Activated T-helper 2 cell treated with anti-CD3 and anti-CD28 coated beads, Interferon-gamma antibody, Interleukin-2, Interleukin-4, amounts not matched to agents 10 μg/mL and 5 μg/mL and 100 μg/mL, durations not matched to agents 14 hours and 24 hours and 36 hours (primary cell): ENCODE data around the gene SPATA6L. TPM values are rescaled to one million over a fixed set of nuclear protein-coding genes. Genes with fewer than 3 reads are reported as not detected.
"Not testable (repeated sequence)": the region's sequence is repeated elsewhere in the genome, so short reads cannot be mapped to it uniquely, and the experiment has no call there.

Experiments
- DNase-seq: peaks from one replicate; pipeline ENCODE4 v3.0.0; 2021; ENCODE audit warnings: low spot score
- H3K27ac Mint-ChIP-seq: one replicate; pipeline ENCODE4 v1.8.0; 2021; ENCODE audit warnings: mixed read lengths
- H3K27me3 Mint-ChIP-seq: one replicate; pipeline ENCODE4 v1.8.0; 2021; ENCODE audit warnings: low read depth, mixed read lengths
- H3K36me3 Mint-ChIP-seq: one replicate; pipeline ENCODE4 v1.8.0; 2021; ENCODE audit warnings: low read depth, mixed read lengths
- H3K4me1 Mint-ChIP-seq: one replicate; pipeline ENCODE4 v1.8.0; 2021; ENCODE audit warnings: low read depth, mixed read lengths
- H3K4me3 Mint-ChIP-seq: one replicate; pipeline ENCODE4 v1.8.0; 2021; ENCODE audit warnings: low read depth, mild to moderate bottlenecking, moderate library complexity, mixed read lengths
- H3K9me3 Mint-ChIP-seq: one replicate; pipeline ENCODE4 v1.8.0; 2021; ENCODE audit warnings: mixed read lengths
- intact Hi-C: fragments of 100-400 bp; cut with micrococcal nuclease; formaldehyde crosslinking; loops from one replicate; pipeline ENCODE4 v1.15.1; 2023
- total RNA-seq: library from RNA; stranded (reverse); gene quantifications from 2 replicates; pipeline ENCODE4 v1.2.3, GENCODE V29; 2022

Gene SPATA6L
- total RNA-seq, 1 donor from 2014 or later: 0.68 TPM

DNA sequence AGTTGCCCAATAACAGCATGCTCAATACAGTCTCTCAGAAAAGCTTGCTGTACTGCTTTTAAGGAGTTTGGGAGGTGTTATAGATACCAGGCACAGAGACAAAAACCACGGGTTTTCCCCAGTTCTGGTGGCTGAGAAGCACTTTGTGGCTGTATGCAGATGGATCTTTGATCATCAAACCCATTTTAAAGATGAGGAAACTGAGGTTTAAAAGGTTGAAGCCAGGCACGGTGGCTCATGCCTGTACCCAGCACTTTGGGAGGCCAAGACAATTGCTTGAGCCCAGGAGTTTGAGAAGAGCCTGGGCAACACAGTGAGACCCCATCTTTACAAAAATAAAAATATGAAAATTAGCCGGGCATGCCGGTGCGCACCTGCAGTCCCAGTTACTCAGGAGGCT, 50.5 kb downstream of the SPATA6L start:
- intact Hi-C loops: no loop called here
- peaks cover 5% of the 10 kb centered on the region for H3K27me3 Mint-ChIP-seq
- H3K4me3 Mint-ChIP-seq: no peak overlapping the region
- no peaks in the 10 kb centered on the region for H3K9me3 Mint-ChIP-seq
- H3K27ac Mint-ChIP-seq: no peak overlapping the region
- H3K36me3 Mint-ChIP-seq: no peaks in the 10 kb centered on the region
- H3K4me1 Mint-ChIP-seq: peaks cover 21% of the 10 kb centered on the region
- no peak for DNase-seq

DNA sequence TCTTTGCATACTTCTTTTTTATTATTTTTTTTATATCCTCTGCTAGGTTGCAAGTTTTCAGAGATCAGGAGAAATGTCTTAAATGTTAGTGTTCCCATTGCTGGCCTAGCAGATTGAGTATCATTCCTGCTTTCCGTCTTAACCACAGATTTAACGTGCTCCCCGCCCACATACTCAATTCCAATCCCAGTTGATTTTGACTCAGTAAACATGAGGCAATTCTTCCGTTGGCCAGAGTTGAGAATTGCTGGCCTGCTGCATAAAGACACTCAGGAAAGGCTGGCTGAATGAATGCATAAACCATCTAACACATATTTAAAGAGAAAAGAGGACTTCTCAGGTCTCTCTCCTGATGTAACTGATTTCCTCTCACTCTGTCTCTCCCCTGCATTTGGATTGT, 51.0 kb downstream of the SPATA6L start:
- Mint-ChIP-seq H3K36me3 (no peaks in the 10 kb centered on the region), H3K27me3 (peaks cover 5% of the 10 kb centered on the region), H3K27ac (no peak overlapping the region), H3K4me3 (no peak overlapping the region), H3K4me1 (peaks cover 16% of the 10 kb centered on the region), H3K9me3 (no peaks in the 10 kb centered on the region)
- no peak for DNase-seq
- intact Hi-C loops: no loop called here

DNA sequence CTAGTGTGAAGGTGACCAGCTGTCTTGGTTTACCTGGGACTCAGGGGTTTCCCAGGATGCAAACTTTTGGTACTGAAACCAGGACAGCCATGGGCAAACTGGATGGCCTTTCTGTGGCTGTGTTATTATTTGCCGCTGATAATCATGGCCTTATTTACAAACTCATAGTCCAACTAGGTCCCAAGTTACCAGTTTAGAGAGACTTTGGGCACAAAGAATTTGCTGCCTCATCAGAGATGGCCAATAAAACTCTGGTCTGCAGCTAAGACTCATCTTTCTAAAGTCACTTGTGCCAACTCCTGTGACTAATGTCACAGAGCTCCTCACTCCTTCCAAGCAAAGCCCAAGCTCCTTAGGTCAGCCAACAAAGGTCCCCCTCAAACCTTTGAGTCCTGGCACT, 51.7 kb downstream of the SPATA6L start:
- DNase-seq: no peak
- Mint-ChIP-seq H3K9me3 (no peaks in the 10 kb centered on the region), H3K4me1 (peaks cover 9% of the 10 kb centered on the region), H3K36me3 (no peaks in the 10 kb centered on the region), H3K27ac (no peak overlapping the region), H3K27me3 (peaks cover 5% of the 10 kb centered on the region), H3K4me3 (no peak overlapping the region)
- intact Hi-C loops: no loop called here

GRCh38 chr9:4606033-4606432, 60.2 kb downstream of the SPATA6L start:
- intact Hi-C loops: loop anchor here (10.0 kb wide), 1 partner anchor 149 kb away; no protein-coding TSS in a partner anchor
- H3K27me3 Mint-ChIP-seq, H3K36me3 Mint-ChIP-seq, H3K27ac Mint-ChIP-seq, H3K9me3 Mint-ChIP-seq, H3K4me3 Mint-ChIP-seq, H3K4me1 Mint-ChIP-seq: not testable (repeated sequence)
- DNase-seq: peak; percentile 16

DNA sequence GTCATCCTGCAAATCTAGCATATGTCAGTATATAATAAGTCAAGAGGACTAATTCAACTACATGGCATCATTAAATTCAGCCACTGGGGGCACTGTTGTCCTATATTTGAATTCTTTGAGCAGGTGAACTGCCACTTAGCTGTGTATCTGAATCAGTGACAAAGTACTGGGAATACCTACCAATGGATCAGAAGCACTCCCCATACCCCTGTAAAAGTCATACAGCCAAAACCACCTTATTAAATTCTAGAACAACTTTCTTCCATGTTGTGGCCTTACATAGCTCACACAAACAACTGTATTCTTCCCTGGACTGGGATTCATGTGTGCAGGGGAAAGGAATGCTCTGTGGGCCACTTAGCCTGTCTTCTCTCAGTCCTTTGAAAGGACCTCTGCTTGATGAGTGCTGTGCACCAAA, 61.6 kb downstream of the SPATA6L start:
- Mint-ChIP-seq H3K4me1 (peaks cover 9% of the 10 kb centered on the region), H3K27me3 (no peaks in the 10 kb centered on the region), H3K36me3 (no peaks in the 10 kb centered on the region), H3K4me3 (no peak overlapping the region), H3K27ac (no peak overlapping the region), H3K9me3 (no peaks in the 10 kb centered on the region)
- peak; percentile 42 for DNase-seq
- intact Hi-C loops: loop anchor here (10.0 kb wide), 1 partner anchor 150 kb away; no protein-coding TSS in a partner anchor

DNA sequence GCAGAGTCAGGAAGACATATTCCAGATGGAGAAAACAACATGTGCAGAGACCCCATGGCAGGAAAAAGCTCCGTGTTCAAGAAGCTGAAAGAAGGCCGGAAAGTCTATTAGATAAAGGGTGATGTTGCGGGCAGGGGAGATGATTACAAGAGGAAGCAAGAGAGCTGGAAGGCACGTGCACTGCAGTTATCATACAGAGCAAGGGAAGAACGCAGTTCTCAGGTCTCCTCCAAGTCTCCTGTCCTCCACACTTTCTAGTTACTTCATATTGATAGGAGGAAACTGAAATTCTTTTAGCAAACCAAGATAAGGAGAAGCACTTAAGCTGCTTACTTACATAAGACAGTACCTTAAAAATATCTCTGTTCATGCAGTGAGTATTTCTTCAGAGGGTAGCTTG, 62.5 kb downstream of the SPATA6L start:
- intact Hi-C loops: loop anchor here (10.0 kb wide), 1 partner anchor 151 kb away; no protein-coding TSS in a partner anchor
- Mint-ChIP-seq H3K4me3 (no peak overlapping the region), H3K27ac (no peak overlapping the region), H3K27me3 (no peaks in the 10 kb centered on the region), H3K36me3 (no peaks in the 10 kb centered on the region), H3K9me3 (no peaks in the 10 kb centered on the region), H3K4me1 (peaks cover 9% of the 10 kb centered on the region)
- no peak for DNase-seq

DNA sequence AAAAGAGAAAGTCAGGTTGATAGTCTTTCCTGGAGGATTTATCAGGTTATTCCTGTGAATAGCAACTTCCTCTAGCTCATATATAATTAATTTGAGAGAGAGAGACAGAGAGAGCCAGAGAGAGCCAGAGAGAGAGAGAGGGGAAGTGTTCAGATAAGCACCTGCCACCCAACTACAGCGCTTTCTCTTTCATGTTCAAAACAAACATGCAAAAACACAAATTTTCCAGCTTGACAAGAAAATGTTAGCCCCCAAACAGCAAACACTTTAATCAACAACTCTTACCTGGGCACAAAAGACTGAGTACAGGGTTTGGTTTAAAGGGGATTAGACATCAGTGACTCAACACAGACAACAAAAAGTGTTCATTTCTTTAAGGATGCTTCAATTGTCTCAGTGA, 65.9 kb downstream of the SPATA6L start:
- DNase-seq: no peak
- Mint-ChIP-seq H3K36me3 (no peaks in the 10 kb centered on the region), H3K4me3 (no peak overlapping the region), H3K4me1 (peaks cover 20% of the 10 kb centered on the region), H3K27ac (no peak overlapping the region), H3K9me3 (no peaks in the 10 kb centered on the region), H3K27me3 (no peaks in the 10 kb centered on the region)
- intact Hi-C loops: loop anchor here (10.0 kb wide), 1 partner anchor 154 kb away; no protein-coding TSS in a partner anchor

GRCh38 chr9:4596165-4596922, 69.9 kb downstream of the SPATA6L start:
- intact Hi-C loops: no loop called here
- Mint-ChIP-seq H3K27ac (peak overlapping the region; percentile 31), H3K27me3 (peaks cover 4% of the 10 kb centered on the region), H3K36me3 (no peaks in the 10 kb centered on the region), H3K4me1 (peaks cover 23% of the 10 kb centered on the region), H3K9me3 (no peaks in the 10 kb centered on the region), H3K4me3 (no peak overlapping the region)
- peak; percentile 25 for DNase-seq

GRCh38 chr9:4594994-4595393, 71.3 kb downstream of the SPATA6L start:
- H3K9me3 Mint-ChIP-seq: no peaks in the 10 kb centered on the region
- H3K27me3 Mint-ChIP-seq: peaks cover 4% of the 10 kb centered on the region
- H3K4me1 Mint-ChIP-seq: peaks cover 15% of the 10 kb centered on the region
- H3K27ac Mint-ChIP-seq: no peak overlapping the region
- no peak overlapping the region for H3K4me3 Mint-ChIP-seq
- intact Hi-C loops: no loop called here
- DNase-seq: no peak
- no peaks in the 10 kb centered on the region for H3K36me3 Mint-ChIP-seq

- H3K4me1 Mint-ChIP-seq: peaks cover 15% of the 10 kb centered on the region
- H3K27me3 Mint-ChIP-seq: peaks cover 4% of the 10 kb centered on the region
- no peak overlapping the region for H3K27ac Mint-ChIP-seq
- DNase-seq: no peak
- intact Hi-C loops: no loop called here
- H3K36me3 Mint-ChIP-seq: no peaks in the 10 kb centered on the region
- no peaks in the 10 kb centered on the region for H3K9me3 Mint-ChIP-seq
- H3K4me3 Mint-ChIP-seq: no peak overlapping the region
Measured at GRCh38 chr9:4594545-4594944, 71.7 kb downstream of the SPATA6L start.

DNA sequence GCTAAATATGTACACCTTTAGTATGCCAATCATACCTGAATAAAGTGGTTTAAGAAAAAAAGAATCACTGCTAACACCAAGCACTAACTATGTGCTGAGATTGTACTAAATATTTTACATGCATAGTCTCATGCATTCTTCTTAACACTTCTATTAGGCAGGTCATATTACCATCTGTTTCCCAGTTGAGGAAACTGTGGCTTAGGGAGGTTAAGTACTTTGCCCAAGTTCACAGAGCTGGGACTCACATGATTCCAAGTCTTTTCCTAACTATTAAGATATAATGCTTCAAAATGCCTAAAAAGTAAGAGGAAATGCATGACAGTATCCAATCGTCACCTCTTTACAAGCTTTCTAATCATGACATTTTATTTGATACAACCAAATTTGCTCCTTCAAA, 73.4 kb downstream of the SPATA6L start:
- Mint-ChIP-seq H3K36me3 (no peaks in the 10 kb centered on the region), H3K27me3 (peaks cover 7% of the 10 kb centered on the region), H3K4me1 (peaks cover 15% of the 10 kb centered on the region), H3K9me3 (no peaks in the 10 kb centered on the region), H3K4me3 (no peak overlapping the region), H3K27ac (no peak overlapping the region)
- intact Hi-C loops: no loop called here
- DNase-seq: no peak

- Mint-ChIP-seq H3K36me3 (no peaks in the 10 kb centered on the region), H3K27me3 (peaks cover 7% of the 10 kb centered on the region), H3K4me3 (no peak overlapping the region), H3K27ac (no peak overlapping the region), H3K4me1 (peaks cover 15% of the 10 kb centered on the region), H3K9me3 (no peaks in the 10 kb centered on the region)
- no peak for DNase-seq
- intact Hi-C loops: no loop called here
Measured at GRCh38 chr9:4592295-4592694, 74.0 kb downstream of the SPATA6L start.

DNA sequence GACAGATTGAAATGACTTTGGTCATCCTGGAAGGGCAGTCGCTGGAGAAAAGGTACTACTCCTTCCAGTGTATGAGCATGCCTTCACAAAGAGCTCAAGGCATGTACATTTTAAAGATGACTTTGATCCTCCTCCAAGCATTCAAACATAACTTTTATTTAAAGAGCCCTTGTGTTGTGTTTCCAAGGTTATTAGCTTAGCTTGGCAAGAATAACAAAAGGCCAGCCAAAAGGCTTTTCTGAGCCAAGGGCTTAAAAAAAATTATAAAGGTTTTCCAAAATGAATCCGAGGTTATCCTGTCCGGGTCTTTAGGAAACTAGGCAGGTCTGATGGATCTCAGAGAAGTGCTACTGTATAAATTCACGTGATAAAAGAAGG, 75.2 kb downstream of the SPATA6L start:
- Mint-ChIP-seq H3K4me1 (peaks cover 6% of the 10 kb centered on the region), H3K4me3 (no peak overlapping the region), H3K36me3 (no peaks in the 10 kb centered on the region), H3K27me3 (peaks cover 7% of the 10 kb centered on the region), H3K27ac (no peak overlapping the region), H3K9me3 (no peaks in the 10 kb centered on the region)
- intact Hi-C loops: no loop called here
- no peak for DNase-seq
